WTC11 (cell line): ENCODE results near the gene COL4A1. TPM values are rescaled to one million over a fixed set of nuclear protein-coding genes. Genes with fewer than 3 reads are reported as not detected.

Source experiments
- ATAC-seq: fragments of 200-7000 bp; cut with Tn5 transposase; 2 replicates; pipeline ENCODE4 v1.10.0; 2021; ENCODE audit warnings: mild to moderate bottlenecking, moderate library complexity
- CTCF ChIA-PET: fragments of 300-600 bp; sonication (Branson Sonifier 250); formaldehyde crosslinking; loops from one replicate; lab custom pipeline; 2021; ENCODE audit warnings: antibody characterized with exemption; lab: Charles Lee
- POLR2A ChIA-PET: fragments of 350-600 bp; sonication (Branson Sonifier 250); formaldehyde crosslinking; loops from one replicate; lab custom pipeline; 2021; ENCODE audit warnings: antibody characterized with exemption; lab: Charles Lee
- DNase-seq: peaks from one replicate; pipeline ENCODE4 v3.0.0; 2021; ENCODE audit warnings: low spot score
- H3K27ac Mint-ChIP-seq: 2 replicates; pipeline ENCODE4 v1.8.0; 2021; ENCODE audit warnings: mixed read lengths
- H3K27me3 Mint-ChIP-seq: 2 replicates; pipeline ENCODE4 v1.8.0; 2021; ENCODE audit warnings: low read depth, mild to moderate bottlenecking, moderate library complexity, mixed read lengths
- H3K36me3 Mint-ChIP-seq: 2 replicates; pipeline ENCODE4 v1.8.0; 2021; ENCODE audit warnings: mixed read lengths
- H3K4me1 Mint-ChIP-seq: 2 replicates; pipeline ENCODE4 v1.8.0; 2022; ENCODE audit warnings: mixed read lengths
- H3K4me3 Mint-ChIP-seq: 2 replicates; pipeline ENCODE4 v1.8.0; 2021; ENCODE audit warnings: mild to moderate bottlenecking, moderate library complexity, mixed read lengths
- H3K9me3 Mint-ChIP-seq: 2 replicates; pipeline ENCODE4 v1.8.0; 2021; ENCODE audit warnings: mixed read lengths
- AR ChIP-seq: fragments of 250-450 bp; sonication (Bioruptor Pico); IDR thresholded peaks from 2 replicates; pipeline ENCODE4 v1.9.0; 2021; ENCODE audit warnings: mild to moderate bottlenecking
- CREB1 ChIP-seq: sonication (generic); formaldehyde crosslinking; IDR thresholded peaks from 2 replicates; pipeline ENCODE4 v1.8.0; 2023; ENCODE audit warnings: mild to moderate bottlenecking, missing genetic modification reagents
- E2F4 ChIP-seq: sonication (generic); formaldehyde crosslinking; IDR thresholded peaks from 2 replicates; pipeline ENCODE4 v1.8.1; 2022; ENCODE audit warnings: low read depth, mild to moderate bottlenecking, moderate library complexity, missing genetic modification reagents, borderline replicate concordance
- ERG ChIP-seq: fragments of 250-450 bp; sonication (Bioruptor Pico); IDR thresholded peaks from 2 replicates; pipeline ENCODE4 v1.8.0; 2021; ENCODE audit warnings: mild to moderate bottlenecking
- ESRRA ChIP-seq: sonication (generic); formaldehyde crosslinking; IDR thresholded peaks from 2 replicates; pipeline ENCODE4 v1.8.1; 2022; ENCODE audit warnings: mild to moderate bottlenecking, missing genetic modification reagents, borderline replicate concordance
- FOXK1 ChIP-seq: sonication (generic); formaldehyde crosslinking; IDR thresholded peaks from 2 replicates; pipeline ENCODE4 v1.8.0; 2022; ENCODE audit warnings: mild to moderate bottlenecking, moderate library complexity, missing genetic modification reagents
- IRF1 ChIP-seq: sonication (generic); formaldehyde crosslinking; IDR thresholded peaks from 2 replicates; pipeline ENCODE4 v1.8.0; 2023; ENCODE audit warnings: missing genetic modification reagents
- NFE2L1 ChIP-seq: sonication (generic); formaldehyde crosslinking; IDR thresholded peaks from 2 replicates; pipeline ENCODE4 v1.8.1; 2023; ENCODE audit warnings: missing genetic modification reagents
- PRDM15 ChIP-seq: sonication (generic); formaldehyde crosslinking; IDR thresholded peaks from 2 replicates; pipeline ENCODE4 v1.8.0; 2022; ENCODE audit warnings: missing genetic modification reagents
- SOX15 ChIP-seq: fragments of 250-450 bp; sonication (Bioruptor Pico); IDR thresholded peaks from 2 replicates; pipeline ENCODE4 v1.9.0; 2021; ENCODE audit warnings: mild to moderate bottlenecking
- SP1 ChIP-seq: sonication (generic); formaldehyde crosslinking; conservative IDR thresholded peaks from 2 replicates; pipeline ENCODE4 v1.8.1; 2022; ENCODE audit warnings: missing genetic modification reagents
- TEAD1 ChIP-seq: sonication (generic); formaldehyde crosslinking; IDR thresholded peaks from 2 replicates; pipeline ENCODE4 v1.8.0; 2022; ENCODE audit warnings: mild to moderate bottlenecking, missing genetic modification reagents
- TEAD4 ChIP-seq: sonication (generic); formaldehyde crosslinking; IDR thresholded peaks from 2 replicates; pipeline ENCODE4 v1.8.0; 2022; ENCODE audit warnings: mild to moderate bottlenecking, missing genetic modification reagents
- USF1 ChIP-seq: sonication (generic); formaldehyde crosslinking; IDR thresholded peaks from 2 replicates; pipeline ENCODE4 v1.8.0; 2022; ENCODE audit warnings: mild to moderate bottlenecking, missing genetic modification reagents
- ZBTB21 ChIP-seq: sonication (generic); formaldehyde crosslinking; IDR thresholded peaks from 2 replicates; pipeline ENCODE4 v1.8.1; 2023; ENCODE audit warnings: mild to moderate bottlenecking, missing genetic modification reagents, borderline replicate concordance
- ZNF396 ChIP-seq: fragments of 250-450 bp; sonication (Bioruptor Pico); IDR thresholded peaks from 2 replicates; pipeline ENCODE4 v1.8.0; 2021; ENCODE audit warnings: mild to moderate bottlenecking, moderate library complexity, borderline replicate concordance
- total RNA-seq: library from RNA; stranded (reverse); gene quantifications from 3 replicates; pipeline ENCODE4 v1.2.3, GENCODE V29; 2021
- TF ChIP-seq, protein P1 (sequence below): sonication (generic); formaldehyde crosslinking; IDR thresholded peaks from 2 replicates; pipeline ENCODE4 v1.8.0; 2022; ENCODE audit warnings: mild to moderate bottlenecking, missing genetic modification reagents
- TF ChIP-seq, protein P2 (sequence below): sonication (generic); formaldehyde crosslinking; IDR thresholded peaks from 2 replicates; pipeline ENCODE4 v1.8.1; 2023; ENCODE audit warnings: mild to moderate bottlenecking, missing genetic modification reagents, moderate library complexity
- TF ChIP-seq, protein P3 (sequence below): fragments of 250-450 bp; sonication (Bioruptor Pico); IDR thresholded peaks from 2 replicates; pipeline ENCODE4 v2.1.2; 2022; ENCODE audit warnings: mild to moderate bottlenecking, moderate library complexity

The COL4A1 gene
- total RNA-seq, 1 experiment from 2014 or later, result 89.6 TPM

- no peak for TF ChIP-seq CREB1 (CRISPR knock-in tag)
- TF ChIP-seq, protein P1, sequence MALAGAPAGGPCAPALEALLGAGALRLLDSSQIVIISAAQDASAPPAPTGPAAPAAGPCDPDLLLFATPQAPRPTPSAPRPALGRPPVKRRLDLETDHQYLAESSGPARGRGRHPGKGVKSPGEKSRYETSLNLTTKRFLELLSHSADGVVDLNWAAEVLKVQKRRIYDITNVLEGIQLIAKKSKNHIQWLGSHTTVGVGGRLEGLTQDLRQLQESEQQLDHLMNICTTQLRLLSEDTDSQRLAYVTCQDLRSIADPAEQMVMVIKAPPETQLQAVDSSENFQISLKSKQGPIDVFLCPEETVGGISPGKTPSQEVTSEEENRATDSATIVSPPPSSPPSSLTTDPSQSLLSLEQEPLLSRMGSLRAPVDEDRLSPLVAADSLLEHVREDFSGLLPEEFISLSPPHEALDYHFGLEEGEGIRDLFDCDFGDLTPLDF (CRISPR knock-in tag), result no peak
- TF ChIP-seq, protein P2, sequence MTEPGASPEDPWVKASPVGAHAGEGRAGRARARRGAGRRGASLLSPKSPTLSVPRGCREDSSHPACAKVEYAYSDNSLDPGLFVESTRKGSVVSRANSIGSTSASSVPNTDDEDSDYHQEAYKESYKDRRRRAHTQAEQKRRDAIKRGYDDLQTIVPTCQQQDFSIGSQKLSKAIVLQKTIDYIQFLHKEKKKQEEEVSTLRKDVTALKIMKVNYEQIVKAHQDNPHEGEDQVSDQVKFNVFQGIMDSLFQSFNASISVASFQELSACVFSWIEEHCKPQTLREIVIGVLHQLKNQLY (CRISPR knock-in tag), result no peak
- TF ChIP-seq PRDM15 (CRISPR knock-in tag), result no peak
- TF ChIP-seq SOX15 (CRISPR knock-in tag), result no peak
- TF ChIP-seq, protein P3, sequence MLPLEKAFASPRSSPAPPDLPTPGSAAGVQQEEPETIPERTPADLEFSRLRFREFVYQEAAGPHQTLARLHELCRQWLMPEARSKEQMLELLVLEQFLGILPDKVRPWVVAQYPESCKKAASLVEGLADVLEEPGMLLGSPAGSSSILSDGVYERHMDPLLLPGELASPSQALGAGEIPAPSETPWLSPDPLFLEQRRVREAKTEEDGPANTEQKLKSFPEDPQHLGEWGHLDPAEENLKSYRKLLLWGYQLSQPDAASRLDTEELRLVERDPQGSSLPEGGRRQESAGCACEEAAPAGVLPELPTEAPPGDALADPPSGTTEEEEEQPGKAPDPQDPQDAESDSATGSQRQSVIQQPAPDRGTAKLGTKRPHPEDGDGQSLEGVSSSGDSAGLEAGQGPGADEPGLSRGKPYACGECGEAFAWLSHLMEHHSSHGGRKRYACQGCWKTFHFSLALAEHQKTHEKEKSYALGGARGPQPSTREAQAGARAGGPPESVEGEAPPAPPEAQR (CRISPR knock-in tag), result no peak
- TF ChIP-seq IRF1, result no peak
- TF ChIP-seq ZNF396 (CRISPR knock-in tag), result no peak
- TF ChIP-seq E2F4 (CRISPR knock-in tag), result no peak
- TF ChIP-seq USF1 (CRISPR knock-in tag), result no peak
- TF ChIP-seq NFE2L1, result no peak
Measured at GRCh38 chr13:110280231-110280813, 26.6 kb downstream of the COL4A1 start (continued).

- peaks cover 5% of the 10 kb centered on the region for H3K4me1 Mint-ChIP-seq
- ChIA-PET POLR2A (no interaction called here), CTCF (no interaction called here)
- H3K9me3 Mint-ChIP-seq, result no peaks in the 10 kb centered on the region
- DNase-seq (no peak), ATAC-seq (no peak)
- no peaks in the 10 kb centered on the region for H3K36me3 Mint-ChIP-seq
- no peak overlapping the region for H3K27ac Mint-ChIP-seq
- no peak overlapping the region for H3K4me3 Mint-ChIP-seq
- no peaks in the 10 kb centered on the region for H3K27me3 Mint-ChIP-seq
- TF ChIP-seq ERG (CRISPR knock-in tag) (no peak), FOXK1 (CRISPR knock-in tag) (no peak), TEAD1 (CRISPR knock-in tag) (no peak), NFE2L1 (no peak), ESRRA (no peak), ZBTB21 (CRISPR knock-in tag) (no peak), SP1 (CRISPR knock-in tag) (no peak), TEAD4 (CRISPR knock-in tag) (no peak), E2F4 (CRISPR knock-in tag) (no peak), AR (CRISPR knock-in tag) (no peak)
Measured at GRCh38 chr13:110279684-110280083, 27.3 kb downstream of the COL4A1 start.
